GM12878 (cell line): ENCODE measurements around the gene FOXP1. TPM values are rescaled to one million over a fixed set of nuclear protein-coding genes. Genes with fewer than 3 reads are reported as not detected.

Source experiments
- ATAC-seq: fragments of 200-7000 bp; cut with Tn5 transposase; 3 replicates; pipeline ENCODE4 v1.9.1; 2020; ENCODE audit warnings: mild to moderate bottlenecking, moderate library complexity
- BruUV-seq: library from RNA; stranded (reverse); fragments of 400-500 nt; replicated peaks from 2 replicates; lab custom pipeline; 2021; lab: Mats Ljungman, UMichigan
- CTCF ChIA-PET: fragments of 300-600 bp; sonication (Branson Sonifier 250); formaldehyde crosslinking; extraction: SDS; loops from one replicate; lab custom pipeline; 2021; ENCODE audit warnings: inconsistent platforms; lab: Yijun Ruan, JAX
- POLR2A ChIA-PET: fragments of 350-600 bp; formaldehyde crosslinking; extraction: SDS; loops from one replicate; lab custom pipeline; 2021; ENCODE audit warnings: inconsistent platforms; lab: Charles Lee
- RAD21 ChIA-PET: fragments of 300-600 bp; sonication (Branson Sonifier 250); formaldehyde crosslinking; loops from one replicate; lab custom pipeline; 2023; ENCODE audit warnings: antibody characterized with exemption; ENCODE audit not compliant: unreplicated experiment; lab: Charles Lee
- SMC1A ChIA-PET: fragments of 300-600 bp; sonication (Branson Sonifier 250); formaldehyde crosslinking; loops from one replicate; lab custom pipeline; 2023; ENCODE audit not compliant: unreplicated experiment, uncharacterized antibody; lab: Charles Lee
- DNase-seq: peaks from one replicate; pipeline ENCODE4 v3.0.0-alpha.2; 2011; ENCODE audit warnings: low read depth, low spot score
- FAIRE-seq: peaks from 3 replicates; lab custom pipeline; 2011; peaks lifted over from hg19 to GRCh38; lab: Jason Lieb, UNC
- H2AFZ ChIP-seq: 2 replicates; pipeline ENCODE4 v1.6.0; 2011; ENCODE audit warnings: low read depth, low read length, control low read depth; ENCODE audit not compliant: control insufficient read depth
- H3K27ac ChIP-seq: 2 replicates; pipeline ENCODE4 v1.5.1; 2011; ENCODE audit warnings: control low read depth; ENCODE audit not compliant: control insufficient read depth, insufficient read depth
- H3K27me3 ChIP-seq, 2 experiments: replicated peaks in 1 of 2; 2 replicates each; pipeline versions ENCODE4 v1.6.0 to v1.6.1; 2011; ENCODE audit warnings: low read length in 1 of 2; ENCODE audit not compliant: control insufficient read depth in 2 of 2, insufficient read depth in 2 of 2
- H3K36me3 ChIP-seq, 2 experiments: 2 replicates each; pipeline ENCODE4 v1.5.1; 2011; ENCODE audit warnings: low read length in 1 of 2; ENCODE audit not compliant: control insufficient read depth in 2 of 2, insufficient read depth in 2 of 2
- H3K4me1 ChIP-seq: 2 replicates; pipeline ENCODE4 v1.6.1; 2011; ENCODE audit warnings: mild to moderate bottlenecking, low read length, moderate library complexity, mixed read lengths; ENCODE audit not compliant: control insufficient read depth, insufficient read depth
- H3K4me2 ChIP-seq: 2 replicates; pipeline ENCODE4 v1.6.0; 2011; ENCODE audit warnings: control low read depth; ENCODE audit not compliant: control insufficient read depth, insufficient read depth
- H3K4me3 ChIP-seq: fragments of 200-600 bp; sonication (generic); 2 replicates; pipeline ENCODE4 v1.5.1; 2016
- H3K79me2 ChIP-seq: 2 replicates; pipeline ENCODE4 v1.6.0; 2011; ENCODE audit warnings: low read length; ENCODE audit not compliant: control insufficient read depth, insufficient read depth
- H3K9ac ChIP-seq: 2 replicates; pipeline ENCODE4 v1.8.0; 2011; ENCODE audit warnings: low read length, control low read depth, mixed read lengths; ENCODE audit not compliant: control insufficient read depth, insufficient read depth
- H3K9me3 ChIP-seq: replicated peaks from 3 replicates; pipeline ENCODE4 v1.5.1; 2011; ENCODE audit warnings: mild to moderate bottlenecking, low read length; ENCODE audit not compliant: control insufficient read depth, insufficient read depth
- H4K20me1 ChIP-seq: 2 replicates; pipeline ENCODE4 v1.6.0; 2011; ENCODE audit not compliant: control insufficient read depth, insufficient read depth
- ASH2L ChIP-seq: fragments of 300-600, 200-600 bp; sonication (generic); IDR thresholded peaks from 2 replicates; pipeline ENCODE4 v1.6.1; 2017; ENCODE audit warnings: low read depth, mild to moderate bottlenecking, borderline replicate concordance
- ETV6 ChIP-seq, 2 experiments: fragments of 450-650 bp in 1 of 2; IDR thresholded peaks in 1 of 2; conservative IDR thresholded peaks in 1 of 2; 2 replicates each; pipeline ENCODE4 v1.6.1; 2014; ENCODE audit warnings: antibody characterized with exemption in 1 of 2, borderline replicate concordance in 1 of 2, low read depth in 1 of 2, mild to moderate bottlenecking in 1 of 2, moderate library complexity in 1 of 2
- GATAD2B ChIP-seq: fragments of 450-650 bp; conservative IDR thresholded peaks from 2 replicates; pipeline ENCODE4 v1.6.1; 2017; ENCODE audit warnings: low read depth, mild to moderate bottlenecking, moderate library complexity
- HCFC1 ChIP-seq: fragments of 150-350 bp; IDR thresholded peaks from 2 replicates; pipeline ENCODE4 v1.6.1; 2014; ENCODE audit warnings: low read length
- NFYB ChIP-seq: IDR thresholded peaks from 2 replicates; pipeline ENCODE4 v1.6.1; 2011; ENCODE audit warnings: low read depth, mild to moderate bottlenecking, low read length, improper control_type of control experiment, moderate library complexity; ENCODE audit not compliant: insufficient read depth
- RAD21 ChIP-seq: IDR thresholded peaks from 2 replicates; pipeline ENCODE4 v1.6.1; 2011; ENCODE audit warnings: mild to moderate bottlenecking, low read depth, low read length, moderate library complexity; ENCODE audit not compliant: insufficient read depth
- RELA ChIP-seq: fragments of 450-650 bp; IDR thresholded peaks from 2 replicates; pipeline ENCODE4 v1.8.0; 2014; ENCODE audit warnings: borderline replicate concordance; ENCODE audit not compliant: partially characterized antibody
- SMAD5 ChIP-seq: IDR thresholded peaks from 2 replicates; pipeline ENCODE4 v1.6.1; 2016; ENCODE audit warnings: antibody characterized with exemption, low read depth
- SRF ChIP-seq, 2 experiments: IDR thresholded peaks; 2 replicates each; pipeline ENCODE4 v1.6.1; 2011; ENCODE audit warnings: low read depth in 2 of 2, low read length in 2 of 2, mild to moderate bottlenecking in 1 of 2, moderate library complexity in 1 of 2
- TCF7 ChIP-seq: IDR thresholded peaks from 2 replicates; pipeline ENCODE4 v1.6.1; 2014; ENCODE audit warnings: antibody characterized with exemption, borderline replicate concordance
- ZNF274 ChIP-seq: IDR thresholded peaks from one replicate; pipeline ENCODE4 v1.8.0; 2011; ENCODE audit not compliant: insufficient read length, insufficient read depth
- WGBS: methylation state at CpG from one replicate; pipeline ENCODE4 v1.1.6; 2016; ENCODE audit warnings: low lambda C conversion rate; ENCODE audit not compliant: insufficient replicate concordance, insufficient coverage; ENCODE audit errors: missing lambda C conversion rate; 5-methylcytosine and 5-hydroxymethylcytosine counted together
- in situ Hi-C: fragments of 300-500 bp; cut with MboI; formaldehyde crosslinking; loops from 9 replicates; pipeline ENCODE4 v1.14.3; 2018; ENCODE audit warnings: mixed read lengths
- intact Hi-C: fragments of 100-400 bp; cut with micrococcal nuclease; formaldehyde crosslinking; loops from one replicate; pipeline ENCODE4 v1.14.2; 2022; ENCODE audit not compliant: unreplicated experiment
- polyA plus RNA-seq, 11 experiments: library from polyadenylated mRNA; depleted of rRNA in 4 of 11; unstranded in 6 of 11; stranded (reverse) in 5 of 11; fragments of >200 nt; fragmentation: Nextera tagmentation in 4 of 11; fragmentation: Illumina TruSeq in 1 of 11; extraction: Ambion mirVana in 4 of 11; extraction: Trizol in 1 of 11; gene quantifications; 1 replicate in 1 of 11; 2 replicates in 10 of 11; pipeline versions ENCODE4 v1.2.1 to v1.2.3, GENCODE V29; 2011 to 2016; ENCODE audit warnings: inconsistent platforms in 2 of 11, missing spikeins in 2 of 11, low read depth in 1 of 11
- total RNA-seq, 4 experiments: library from RNA; depleted of rRNA in 3 of 4; stranded (reverse); fragments of >200 nt in 3 of 4; fragmentation: Illumina TruSeq in 1 of 4; extraction: Trizol in 1 of 4; gene quantifications; 2 replicates each; pipeline versions ENCODE4 v1.2.1 to v1.2.3, GENCODE V29; 2013 to 2021

FOXP1 gene
- total and polyA plus RNA-seq, 10 of the 15 experiments (the other 5 are each of a cell fraction or from before 2014, with no cell fraction given), result 0.05 to 1.6 (median 0.20) TPM; not detected in 1

DNA sequence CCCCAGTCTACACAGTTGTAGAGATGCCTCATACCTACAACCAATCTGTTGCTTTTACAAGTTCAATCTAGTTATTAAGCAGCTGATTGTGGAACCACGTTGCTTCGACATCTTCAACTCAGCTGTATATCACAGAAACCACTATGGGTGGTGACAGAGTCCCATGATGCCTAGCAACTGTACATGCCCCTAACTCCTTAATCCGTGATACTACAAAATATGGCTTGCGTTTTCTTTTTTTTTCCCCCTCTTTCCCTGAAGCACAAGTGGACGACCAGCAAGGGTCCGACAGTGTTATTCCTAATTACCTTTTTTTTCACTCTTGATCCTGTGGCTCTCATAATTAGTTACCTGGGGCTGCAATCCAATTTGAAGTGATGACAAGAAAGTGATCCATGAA is 478.6 kb downstream of the FOXP1 start (continued):
- TF ChIP-seq SRF (IDR thresholded peaks at IDR 0.05; ENCODE audit: low read depth in 2 of 2, low read length in 2 of 2) (no peak), NFYB (no peak), ZNF274 (no peak)
- TF ChIP-seq, all 136 proteins: peak for 0

DNA sequence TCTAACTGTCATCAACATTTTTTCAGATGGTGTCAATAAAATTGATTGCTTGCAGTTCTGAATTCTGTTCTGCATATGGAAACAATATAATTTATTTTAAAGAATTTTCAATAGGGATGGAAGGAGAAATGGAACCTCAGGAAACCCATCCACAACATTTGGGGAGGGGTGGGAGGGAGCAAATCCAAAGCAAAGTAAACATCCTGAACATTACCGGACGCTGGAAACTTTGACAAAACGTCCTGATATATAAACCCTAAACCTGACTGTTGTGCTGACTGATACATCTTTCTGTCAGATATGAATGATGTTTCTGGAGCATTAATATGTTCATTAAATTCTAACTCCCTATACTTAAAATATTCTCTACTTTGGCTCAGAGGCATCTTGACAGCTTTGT is 479.0 kb downstream of the FOXP1 start:
- ATAC-seq (no peak), DNase-seq (no peak), FAIRE-seq (no peak)
- CTCF ChIA-PET, result no interaction called here
- Histone ChIP-seq H3K9ac (no peak overlapping the region), H3K4me3 (no peak overlapping the region), H3K36me3 (no peaks in the 10 kb centered on the region), H2AFZ (no peak overlapping the region), H3K9me3 (no peaks in the 10 kb centered on the region), H3K79me2 (no peaks in the 10 kb centered on the region), H3K27ac (no peak overlapping the region), H4K20me1 (no peaks in the 10 kb centered on the region), H3K4me2 (no peak overlapping the region), H3K4me1 (no peaks in the 10 kb centered on the region), H3K27me3 (peaks cover 0 to 7% of the 10 kb centered on the region in 2 experiments; a peak in 1 of 4 replicates)
- TF ChIP-seq SMAD5 (no peak), HCFC1 (no peak), RAD21 (no peak), TCF7 (no peak), ETV6 (conservative IDR thresholded peaks at IDR 0.05 in 1 of 2, IDR thresholded peaks at IDR 0.05 in 1 of 2; ENCODE audit: borderline replicate concordance in 1 of 2, low read depth in 1 of 2) (no peak), GATAD2B (no peak), ASH2L (no peak), RELA (no peak)
- BruUV-seq, result no TSS peak
- SMC1A ChIA-PET, result no interaction called here
- WGBS, result 29% methylated on average over 3 of the region's 3 CpGs
- intact Hi-C loops (no loop called here), in situ Hi-C loops (no loop called here)
- RAD21 ChIA-PET, result no interaction called here
- POLR2A ChIA-PET, result no interaction called here
